HG03457 (cell line): ENCODE results near the gene PDIA5.

ENCODE experiments used
- ATAC-seq: cut with Tn5 transposase; IDR thresholded peaks from one replicate; pipeline ENCODE4 v1.9.1; 2021; ENCODE audit warnings: moderate number of reproducible peaks; ENCODE audit not compliant: unreplicated experiment

Gene PDIA5

DNA sequence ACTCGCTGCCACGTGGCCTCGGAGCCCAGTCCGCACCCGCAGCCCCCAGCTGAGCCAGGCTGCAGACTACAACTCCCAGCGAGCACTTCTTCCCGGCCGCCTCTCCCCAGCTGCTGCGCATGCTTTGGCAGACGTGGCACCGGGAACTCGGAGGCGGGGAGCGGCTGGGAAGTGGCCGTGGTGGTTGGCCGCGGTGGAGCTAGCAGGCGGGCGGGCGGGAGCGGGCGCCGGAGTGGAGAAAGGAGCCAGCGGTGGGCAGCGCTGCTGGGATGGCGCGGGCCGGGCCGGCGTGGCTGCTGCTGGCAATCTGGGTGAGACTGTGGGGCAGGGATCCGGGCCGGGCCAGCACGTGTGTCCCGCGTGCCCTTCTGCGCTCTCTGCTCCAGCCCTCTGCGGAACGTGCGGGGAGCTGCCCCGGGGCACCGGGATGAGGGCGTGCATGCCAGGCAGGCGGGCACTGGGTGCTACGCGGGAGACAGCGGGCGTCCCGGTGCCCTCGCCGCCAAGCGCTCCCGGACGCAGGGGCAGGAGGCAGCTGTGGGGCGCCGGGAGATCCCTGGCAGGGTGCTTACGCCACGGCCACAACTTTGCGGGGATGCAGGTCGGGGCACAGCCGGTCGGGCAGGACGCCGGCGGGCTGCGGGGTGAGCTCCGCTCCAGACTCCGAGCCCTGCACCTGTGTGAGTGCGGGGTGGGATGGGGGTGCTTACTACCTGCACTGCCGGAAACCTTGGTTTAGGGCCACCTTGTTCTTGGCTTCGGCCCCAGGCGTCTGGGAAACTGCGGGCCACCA lies at the start of gene PDIA5:
Gene PDIA5, plus strand, starts transcription at position 130 of the 793 bp plus-strand sequence. Its CDS starts 140 bp downstream, at position 270.
- peak; percentile 68 for ATAC-seq

- ATAC-seq: no peak
These were observed 48.1 kb upstream of the PDIA5 start for GRCh38 chr3:123018683-123019082.

- no peak for ATAC-seq
These were observed 47.7 kb upstream of the PDIA5 start for GRCh38 chr3:123019161-123019560.

DNA sequence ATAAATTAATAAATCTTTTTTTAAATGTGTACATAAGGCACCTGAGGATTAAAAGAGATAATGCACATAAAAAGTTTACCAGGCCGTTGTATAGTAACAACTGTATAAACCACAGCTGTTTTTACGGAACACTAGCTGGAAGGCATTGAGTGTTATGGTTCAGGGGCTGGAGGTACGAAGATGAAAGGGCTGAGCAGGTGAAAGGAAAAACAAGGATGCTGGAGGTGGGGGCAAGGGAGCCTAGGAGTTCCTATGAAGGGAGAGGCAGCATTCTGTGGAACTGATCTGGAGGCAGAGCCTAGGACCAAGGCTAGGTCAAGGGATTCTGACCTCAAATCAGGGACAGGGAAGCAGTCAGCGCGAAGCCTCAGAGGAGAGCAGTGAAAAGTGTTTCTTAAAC lies 47.2 kb upstream of the PDIA5 start:
- ATAC-seq: no peak

GRCh38 chr3:123020709-123021108 lies 46.1 kb upstream of the PDIA5 start:
- ATAC-seq: no peak

DNA sequence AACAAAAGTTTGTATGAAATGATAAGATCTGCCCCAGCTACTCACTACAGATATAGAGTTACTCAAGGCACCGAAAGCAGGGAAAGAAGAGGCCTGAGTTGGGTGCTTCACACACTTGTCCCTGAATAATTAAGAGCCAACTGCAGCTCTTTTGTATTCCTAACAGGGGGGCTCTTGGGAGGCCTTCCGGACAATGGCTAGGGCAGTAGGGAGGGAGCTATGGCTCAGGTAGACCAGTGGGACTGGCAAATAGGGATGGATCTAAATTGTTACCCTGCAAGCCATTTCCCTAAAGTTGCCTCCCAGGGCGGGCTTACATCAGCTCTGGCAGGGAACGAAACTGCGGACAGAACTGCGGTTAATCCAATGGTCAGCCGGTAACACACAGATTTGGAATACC lies 45.4 kb upstream of the PDIA5 start:
- ATAC-seq: no peak

- ATAC-seq: no peak
These were observed 44.8 kb upstream of the PDIA5 start for GRCh38 chr3:123021996-123022510.

DNA sequence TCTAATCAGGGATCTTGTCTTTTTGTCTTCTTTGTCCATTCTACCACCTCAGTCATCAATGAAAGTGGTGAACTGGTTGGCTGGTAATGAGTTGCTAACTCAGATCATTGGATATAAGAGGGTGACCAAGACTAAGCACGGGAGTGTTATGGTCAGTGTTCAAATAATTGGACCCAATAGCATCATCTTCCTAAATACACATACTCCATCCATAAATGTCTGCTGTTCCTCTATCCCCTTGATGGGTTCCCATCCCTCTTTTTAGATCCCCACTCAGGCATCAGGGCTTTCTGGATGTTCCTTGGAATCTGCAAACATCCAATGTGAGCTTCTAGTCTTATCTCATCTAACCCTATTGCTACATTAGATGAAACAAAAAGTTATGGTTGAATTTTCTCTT lies 42.8 kb upstream of the PDIA5 start:
- ATAC-seq: no peak

DNA sequence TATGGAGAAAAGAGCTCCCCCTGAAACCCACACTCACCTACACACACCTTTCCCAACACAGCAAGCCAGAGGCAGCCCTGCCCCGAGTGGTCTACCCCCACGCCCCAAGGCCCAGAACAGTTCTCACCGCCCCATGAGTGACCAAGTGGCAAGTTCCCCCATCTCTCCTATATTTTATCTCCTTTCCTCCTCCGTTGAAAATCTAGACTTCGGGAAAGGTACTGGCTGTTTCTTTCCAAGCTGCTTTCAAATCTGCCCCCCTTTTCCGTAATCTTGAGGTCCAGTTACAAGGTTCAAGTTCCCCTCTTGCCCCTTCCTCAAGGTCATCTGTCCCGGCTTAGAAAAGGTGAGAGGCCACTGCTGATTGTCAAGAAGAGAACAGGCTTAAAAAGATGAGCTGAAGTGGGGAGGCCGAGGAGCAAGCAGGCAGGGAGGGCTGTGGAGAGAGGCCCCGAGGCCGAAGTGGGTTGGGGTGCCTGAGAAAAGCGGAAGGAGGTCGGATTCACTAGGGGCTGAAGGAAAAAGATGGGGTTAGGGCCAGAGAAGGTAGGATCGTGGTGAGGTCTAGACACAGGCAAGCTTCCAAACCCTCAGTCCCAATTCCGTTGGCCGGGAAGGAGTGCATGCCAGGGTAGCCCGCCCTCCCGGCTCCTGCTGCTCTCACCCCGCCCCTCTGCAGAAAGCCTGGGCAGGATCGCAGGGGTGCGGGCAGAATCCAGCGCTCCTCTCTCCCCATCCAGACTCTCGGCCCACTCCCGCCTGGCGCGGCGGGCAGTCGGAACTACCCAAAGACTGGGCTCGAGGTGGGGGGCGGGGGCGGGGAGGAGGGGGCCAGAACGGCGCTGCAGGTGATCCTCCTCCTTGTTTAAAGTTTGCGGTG lies 40.9 kb upstream of the PDIA5 start:
- ATAC-seq: no peak

- ATAC-seq: no peak
These were observed 40.1 kb upstream of the PDIA5 start for GRCh38 chr3:123026565-123027291.

- no peak for ATAC-seq
These were observed 39.3 kb upstream of the PDIA5 start, which contains the start of gene SEMA5B for GRCh38 chr3:123027292-123028232. Gene SEMA5B (minus strand): TSS chr3:123027763. CDS start chr3:122961263, 66,500 bp downstream.

GRCh38 chr3:123028233-123028828 lies 38.5 kb upstream of the PDIA5 start:
- no peak for ATAC-seq

GRCh38 chr3:123031051-123031450 lies 35.8 kb upstream of the PDIA5 start:
- ATAC-seq: no peak

DNA sequence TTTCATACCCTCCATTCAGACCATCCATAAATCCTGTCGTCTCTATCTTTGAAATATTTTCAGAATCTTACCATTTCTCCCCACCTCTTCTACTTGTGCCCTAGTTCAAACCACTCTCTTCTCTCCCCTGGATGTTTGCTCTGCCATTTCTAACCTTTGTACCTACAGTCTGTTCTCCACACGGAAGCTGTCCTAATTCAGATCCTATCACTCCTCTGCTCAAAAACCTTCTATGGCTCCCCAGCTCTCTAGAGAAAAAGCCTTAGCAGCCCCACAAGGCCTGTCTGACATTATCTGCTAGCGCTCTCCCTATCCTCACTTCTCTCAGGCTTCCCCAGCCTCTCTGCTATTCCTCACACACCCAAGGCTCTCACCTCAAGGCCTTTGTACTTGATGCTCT lies 34.8 kb upstream of the PDIA5 start:
- no peak for ATAC-seq

- no peak for ATAC-seq
These were observed 32.7 kb upstream of the PDIA5 start for GRCh38 chr3:123034120-123034519.

DNA sequence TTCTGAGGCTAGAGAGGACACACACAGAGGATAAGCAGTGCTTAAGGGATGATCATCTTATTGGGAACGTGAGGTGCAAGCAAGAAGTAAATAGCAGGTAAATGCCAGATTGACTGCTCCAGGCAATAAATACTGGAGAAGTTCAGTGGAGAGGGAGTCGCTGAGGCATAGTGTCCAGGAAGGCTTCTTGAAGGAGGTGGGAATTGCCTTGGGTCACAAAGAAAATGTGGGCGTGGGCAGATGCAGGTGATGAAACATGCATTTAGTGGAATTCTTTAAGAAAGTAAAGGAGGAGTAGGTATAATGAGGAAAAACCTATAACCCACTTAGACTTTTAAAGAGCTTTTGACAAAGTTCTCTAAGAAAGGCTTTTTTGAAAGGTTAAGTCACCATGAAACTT lies 31.8 kb upstream of the PDIA5 start:
- no peak for ATAC-seq

DNA sequence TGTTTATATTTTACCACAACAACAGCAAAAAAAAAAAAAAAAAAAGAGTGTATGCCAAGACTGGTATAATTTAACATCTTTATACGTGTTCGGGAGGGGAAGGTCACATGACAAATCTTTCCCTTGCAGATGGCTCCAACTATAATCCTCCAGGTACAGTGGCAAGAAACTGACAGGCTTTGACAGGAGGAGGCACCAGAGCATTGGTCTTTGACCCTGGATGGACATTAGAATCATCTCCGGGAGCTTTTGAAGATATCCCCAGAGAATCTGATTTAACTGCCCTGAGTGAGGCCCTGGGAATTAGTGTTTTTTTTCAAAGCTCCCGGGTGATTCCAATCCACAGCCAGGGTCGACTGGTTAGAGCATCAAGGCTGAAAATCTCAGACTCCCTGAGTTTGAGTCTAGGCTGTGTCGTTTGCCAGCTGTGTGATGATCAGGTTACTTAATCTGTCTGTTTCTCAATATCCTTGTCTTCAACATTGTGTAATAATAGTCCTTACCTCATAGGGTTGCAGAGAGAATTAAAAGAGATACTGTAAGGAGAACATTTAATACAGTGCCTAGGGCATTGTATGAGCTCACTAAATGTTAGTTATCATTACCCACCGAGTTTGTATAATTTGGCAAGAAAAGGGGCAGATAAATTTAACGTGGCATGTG lies 30.3 kb upstream of the PDIA5 start:
- ATAC-seq: no peak

DNA sequence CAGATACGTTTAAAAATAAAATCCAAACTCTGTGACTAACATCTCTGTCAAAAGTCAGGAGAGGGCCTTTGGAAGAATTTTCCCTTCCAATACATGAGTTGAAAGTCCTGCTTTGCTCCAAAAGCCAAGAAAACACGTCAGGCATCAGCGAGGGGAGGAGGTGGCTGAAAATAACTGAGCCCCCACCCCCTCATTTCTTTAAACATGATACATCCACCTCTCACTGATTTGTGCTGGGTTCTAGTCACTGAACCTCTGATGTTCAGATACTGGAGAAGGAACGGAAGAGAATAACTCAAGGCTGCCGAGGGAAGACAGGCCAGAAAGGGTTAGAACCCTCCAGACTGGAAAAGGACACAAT lies 29.8 kb upstream of the PDIA5 start:
- ATAC-seq: no peak

DNA sequence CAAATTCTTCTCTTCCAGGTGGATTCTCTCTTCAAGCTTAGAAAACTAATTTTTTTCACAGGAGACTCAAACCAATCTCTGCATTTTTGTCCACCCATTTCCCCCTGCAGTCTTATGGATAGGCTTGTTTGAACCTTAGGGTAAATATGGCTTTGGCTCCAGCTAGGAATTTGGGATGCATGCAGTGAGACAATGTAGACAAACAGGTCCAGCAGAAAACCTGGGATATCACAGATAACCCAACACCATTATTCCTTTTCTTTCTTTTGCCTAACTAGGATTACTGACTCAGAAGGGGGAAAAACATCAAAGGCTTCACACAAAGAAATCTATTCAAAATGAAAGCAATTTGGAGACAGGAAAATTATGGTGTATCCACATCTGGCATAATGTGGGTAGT lies 28.1 kb upstream of the PDIA5 start:
- no peak for ATAC-seq
